Pons (tissue), 1 donor: ENCODE results near the gene ARPC1B.

Experiments used
- DNase-seq: peaks from one replicate; pipeline ENCODE4 v3.0.0-alpha.2; 2016; ENCODE audit warnings: low spot score

Gene ARPC1B

DNA sequence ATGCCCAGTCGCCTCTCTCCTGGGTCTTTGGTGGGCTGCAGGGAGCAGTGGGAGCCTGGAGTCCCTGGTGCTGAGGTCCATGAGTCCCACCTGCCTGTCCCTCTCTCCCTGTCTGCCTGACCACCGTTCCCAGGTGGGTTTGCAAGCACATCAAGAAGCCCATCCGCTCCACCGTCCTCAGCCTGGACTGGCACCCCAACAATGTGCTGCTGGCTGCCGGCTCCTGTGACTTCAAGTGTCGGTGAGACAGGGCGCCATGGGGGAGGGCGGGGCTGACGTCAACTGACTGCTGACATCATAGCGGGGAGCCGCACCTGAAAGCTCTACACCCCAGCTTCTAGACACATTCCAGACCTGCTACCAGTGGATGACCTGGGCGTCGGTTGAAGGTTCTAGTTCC, 15.2 kb downstream of the ARPC1B start:
- no peak for DNase-seq

DNA sequence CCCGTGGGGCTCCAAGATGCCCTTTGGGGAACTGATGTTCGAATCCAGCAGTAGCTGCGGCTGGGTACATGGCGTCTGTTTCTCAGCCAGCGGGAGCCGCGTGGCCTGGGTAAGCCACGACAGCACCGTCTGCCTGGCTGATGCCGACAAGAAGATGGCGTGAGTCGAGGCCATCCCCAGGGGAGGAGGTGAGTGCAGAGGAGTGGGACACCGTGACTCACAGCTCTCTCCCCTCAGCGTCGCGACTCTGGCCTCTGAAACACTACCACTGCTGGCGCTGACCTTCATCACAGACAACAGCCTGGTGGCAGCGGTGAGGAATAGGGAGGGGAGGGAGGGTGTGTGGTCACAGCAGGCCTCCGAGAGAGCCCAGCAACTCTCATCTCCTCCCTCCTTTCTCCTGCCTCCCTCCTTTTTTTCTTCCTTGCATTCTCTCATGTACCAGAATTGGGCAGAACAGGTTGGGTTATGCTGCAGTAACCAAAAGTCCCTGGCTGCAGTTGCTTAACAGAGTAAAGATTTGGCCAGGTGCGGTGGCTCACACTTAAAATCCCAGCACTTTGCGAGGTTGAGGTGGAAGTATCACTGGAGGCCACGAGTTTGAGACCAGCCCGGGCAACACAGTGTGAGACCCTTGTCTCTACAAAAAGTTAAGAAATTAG, 16.5 kb downstream of the ARPC1B start:
- no peak for DNase-seq

DNA sequence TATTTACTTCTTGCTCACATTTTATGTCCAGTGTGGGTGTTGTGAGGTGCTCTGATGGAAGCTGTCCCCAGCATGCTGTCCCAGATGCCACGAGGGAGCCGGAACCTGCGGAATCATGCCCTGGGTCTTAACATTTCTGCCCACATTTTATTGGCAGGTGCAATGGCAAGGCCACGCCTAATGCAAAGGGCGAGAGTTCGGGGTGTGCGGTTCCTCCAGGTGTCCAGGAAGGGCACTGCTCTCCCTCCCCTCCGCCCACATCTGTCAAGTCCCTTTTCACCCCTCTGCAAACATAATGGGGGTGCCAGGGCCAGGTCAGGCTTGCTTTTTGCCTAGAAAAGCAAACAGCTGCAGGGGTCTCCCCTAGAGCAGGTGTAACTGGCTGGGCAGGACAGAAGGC, 17.5 kb downstream of the ARPC1B start:
- no peak for DNase-seq

DNA sequence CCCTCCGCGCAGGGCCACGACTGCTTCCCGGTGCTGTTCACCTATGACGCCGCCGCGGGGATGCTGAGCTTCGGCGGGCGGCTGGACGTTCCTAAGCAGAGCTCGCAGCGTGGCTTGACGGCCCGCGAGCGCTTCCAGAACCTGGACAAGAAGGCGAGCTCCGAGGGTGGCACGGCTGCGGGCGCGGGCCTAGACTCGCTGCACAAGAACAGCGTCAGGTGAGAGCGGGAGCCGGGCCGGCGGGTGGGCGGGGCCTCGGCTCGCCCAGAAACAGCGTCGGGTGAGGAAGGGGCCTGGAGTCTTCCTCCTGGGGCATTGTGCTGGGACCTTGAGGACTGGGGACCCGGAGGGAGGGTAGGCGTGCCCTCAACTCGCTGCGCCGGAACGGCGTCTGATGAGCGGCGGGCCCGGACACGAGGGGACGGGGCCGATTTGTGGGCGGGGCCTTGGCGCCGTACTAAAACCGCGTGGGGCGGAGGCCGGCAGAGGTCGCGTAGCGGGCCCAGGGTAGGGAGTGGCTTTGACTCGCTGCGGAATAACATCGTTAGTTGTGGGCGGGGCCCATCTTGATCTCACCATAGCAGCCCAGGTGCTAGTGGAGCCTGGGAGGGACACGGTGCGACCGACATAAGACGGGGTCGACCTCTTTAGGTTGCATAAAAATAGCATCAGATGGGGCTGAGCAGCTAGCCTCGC, 18.3 kb downstream of the ARPC1B start:
- DNase-seq: no peak

DNA sequence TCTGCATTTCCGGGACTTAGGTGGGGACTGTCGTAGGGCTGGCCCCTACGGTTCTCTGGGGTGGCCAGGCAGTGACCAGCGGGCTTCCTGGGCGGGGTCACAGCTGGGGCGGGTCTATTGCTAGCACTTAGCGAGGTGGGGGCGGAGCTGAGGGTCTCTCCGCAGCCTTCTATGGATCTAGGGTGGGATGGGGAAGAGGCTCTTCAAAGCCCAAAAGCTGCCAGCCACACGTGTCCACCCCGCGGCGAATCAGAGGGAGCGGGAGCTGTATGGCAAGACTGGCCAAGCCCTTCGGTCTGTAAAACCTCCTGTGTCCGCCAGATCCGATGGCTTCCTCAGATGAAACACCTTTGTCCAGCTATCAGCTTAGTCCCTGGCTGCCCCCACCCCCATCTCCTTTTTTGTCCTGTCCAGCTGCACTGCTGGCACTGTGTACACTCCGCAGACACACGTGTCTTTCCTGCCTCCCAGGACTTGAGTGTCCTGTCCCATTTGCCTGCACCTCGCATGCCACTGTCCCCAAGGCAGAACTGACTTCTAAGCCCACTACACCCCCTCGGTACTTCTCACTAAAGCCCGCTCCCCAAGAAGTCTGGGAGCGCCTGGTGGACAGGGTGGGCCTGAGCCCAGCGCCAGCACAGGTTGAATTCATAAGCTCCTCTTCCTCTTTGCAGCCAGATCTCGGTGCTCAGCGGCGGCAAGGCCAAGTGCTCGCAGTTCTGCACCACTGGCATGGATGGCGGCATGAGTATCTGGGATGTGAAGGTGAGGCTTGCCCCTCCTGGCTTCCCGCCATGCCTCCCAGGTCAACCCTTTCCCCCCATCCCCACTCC, 19.0 kb downstream of the ARPC1B start:
- DNase-seq: no peak

DNA sequence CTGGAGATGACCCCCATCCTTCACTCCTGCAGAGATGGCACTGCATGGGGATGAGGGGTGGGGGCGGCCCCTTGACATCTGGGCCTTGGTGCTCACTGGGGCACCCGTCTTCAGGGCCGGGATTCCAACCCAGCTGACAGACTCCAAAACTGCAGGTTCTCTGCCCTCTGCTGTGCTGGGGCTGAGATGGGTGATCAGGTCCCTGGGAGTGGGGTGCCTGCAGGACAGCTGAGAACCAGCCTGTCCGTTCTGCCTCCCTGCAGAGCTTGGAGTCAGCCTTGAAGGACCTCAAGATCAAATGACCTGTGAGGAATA, 19.6 kb downstream of the ARPC1B start:
- DNase-seq: no peak

DNA sequence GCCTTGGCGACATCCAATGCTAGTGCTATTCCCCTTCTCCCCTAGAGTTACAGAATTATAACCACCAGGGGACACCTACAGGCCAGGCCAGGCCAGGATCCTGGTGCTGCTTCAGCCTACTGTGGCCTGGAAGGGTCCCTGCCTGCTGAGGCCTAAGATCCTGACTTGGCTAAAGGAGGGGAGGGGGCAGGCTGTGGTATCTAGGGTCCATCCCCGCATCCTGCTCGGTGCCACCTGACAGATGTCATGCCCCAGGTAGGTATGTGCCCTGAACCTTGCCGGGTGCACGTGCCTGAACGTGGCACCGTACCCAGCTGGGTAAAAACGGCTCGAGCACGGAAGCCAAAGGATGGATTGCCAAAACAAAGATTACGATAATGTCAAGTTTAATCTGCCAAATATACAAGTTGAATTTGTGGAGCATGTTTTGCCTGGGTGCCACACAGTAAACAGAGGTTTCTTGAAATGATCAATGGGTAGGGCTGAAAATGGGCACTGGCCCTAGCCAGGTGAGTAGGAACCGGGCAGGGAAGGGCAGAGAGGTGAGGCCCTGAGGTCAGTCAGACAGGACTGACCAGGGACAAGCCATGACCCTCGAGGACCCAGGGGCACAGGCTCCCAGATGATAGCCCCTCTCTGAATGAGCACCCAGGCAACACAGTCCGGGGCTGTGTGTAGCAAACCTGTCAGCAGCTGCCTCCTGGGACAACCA, 21.2 kb downstream of the ARPC1B start:
- DNase-seq: no peak

DNA sequence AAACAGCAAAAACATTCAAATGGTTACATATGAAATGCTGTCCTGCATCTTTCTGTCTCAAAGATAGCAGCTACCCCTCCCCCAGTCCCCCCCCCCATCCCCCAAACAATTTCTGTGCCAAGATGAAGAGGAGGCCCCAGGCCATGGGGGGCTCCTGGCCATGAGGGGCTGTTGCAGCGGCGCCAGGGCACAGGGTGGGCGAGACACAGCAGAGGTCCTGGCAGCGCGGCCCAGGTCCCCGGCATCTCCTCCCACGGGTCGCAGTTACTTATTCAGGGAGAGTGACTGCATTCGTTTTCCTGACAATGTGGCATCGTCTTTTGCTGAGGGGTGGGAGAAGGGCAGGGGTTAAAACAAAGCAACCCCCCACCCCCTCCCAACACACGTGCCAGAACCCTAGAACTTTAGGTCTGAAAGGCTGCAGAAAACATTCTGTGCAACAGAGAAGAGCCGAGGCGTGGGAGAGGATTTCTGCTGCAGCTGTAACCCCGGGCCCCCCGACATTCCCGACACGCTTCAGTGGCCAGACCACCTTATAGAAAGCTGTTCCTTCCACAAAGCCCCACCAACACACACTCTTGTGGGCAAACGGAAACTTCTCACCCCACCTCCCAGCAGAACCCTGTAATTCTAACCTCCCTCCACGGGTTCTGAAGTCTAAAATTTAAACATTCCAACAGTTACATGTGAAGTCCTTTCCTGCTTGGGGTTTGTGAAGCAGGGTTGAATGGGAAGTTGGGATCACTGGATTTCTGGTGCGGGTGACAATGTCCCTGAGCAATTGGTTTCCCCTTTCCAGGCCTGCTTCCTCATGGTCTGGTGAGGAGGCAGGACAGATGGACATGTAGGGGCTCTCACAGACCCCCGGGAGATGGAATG, 22.1 kb downstream of the ARPC1B start:
- DNase-seq: no peak

DNA sequence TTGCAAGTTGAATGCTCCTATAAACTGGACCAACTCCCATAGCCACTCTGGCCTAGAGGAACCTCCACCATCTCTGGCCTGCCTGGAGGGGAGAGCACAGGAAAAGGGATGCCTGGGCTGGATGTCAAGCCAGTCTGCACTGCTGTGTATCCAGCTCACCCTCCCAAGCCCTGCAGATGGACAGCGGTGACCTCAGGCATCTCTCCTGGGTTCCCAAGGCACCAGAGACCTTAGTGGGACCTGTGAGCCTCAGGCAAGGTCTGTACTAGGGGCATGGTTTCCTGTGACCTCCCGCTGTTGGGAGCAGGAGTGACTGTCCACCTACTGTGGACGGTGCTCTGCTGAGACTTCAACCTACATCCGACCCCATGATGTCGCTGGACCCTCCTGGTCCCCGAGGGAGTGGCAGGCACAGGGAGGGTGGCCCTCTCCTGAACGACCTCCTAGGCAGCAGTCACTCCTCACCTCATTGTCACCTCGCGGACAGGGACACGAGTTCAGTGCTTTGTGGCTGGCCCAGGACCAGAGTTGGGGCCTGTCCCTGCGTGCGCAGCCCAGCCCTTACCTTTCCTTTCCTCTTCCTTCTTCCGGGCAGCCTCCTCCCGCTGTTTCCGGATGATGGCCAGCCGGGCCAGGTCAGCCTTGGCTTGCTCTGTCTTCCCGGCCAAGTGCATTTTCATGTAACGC, 22.9 kb downstream of the ARPC1B start:
- DNase-seq: no peak

DNA sequence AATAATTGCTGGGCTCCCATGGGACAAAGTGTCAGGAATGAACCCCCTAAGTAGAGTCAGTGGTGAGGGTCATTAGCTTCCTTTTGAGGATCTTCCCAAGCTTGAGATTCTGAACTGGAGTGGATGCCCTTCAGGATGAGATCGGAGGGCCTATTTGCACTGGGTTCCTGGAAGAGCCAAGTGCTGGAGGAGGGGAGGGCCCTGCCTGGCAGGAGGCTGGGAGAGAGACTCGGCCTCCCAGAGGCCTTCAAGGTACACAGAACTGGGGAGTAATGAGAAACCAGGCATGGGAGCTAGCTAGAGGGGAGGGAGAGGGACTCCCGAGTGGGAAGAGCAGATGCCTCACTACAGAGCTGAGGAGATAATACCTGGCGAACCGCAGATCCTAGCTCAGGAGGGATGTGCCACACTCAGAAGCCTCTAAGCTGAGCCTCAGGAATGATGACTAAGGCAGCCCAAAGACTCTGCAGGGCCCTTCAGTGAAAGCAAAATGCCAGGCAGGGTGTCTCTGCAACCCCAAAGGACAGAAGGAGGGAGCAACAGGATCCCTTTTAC, 24.4 kb downstream of the ARPC1B start:
- no peak for DNase-seq

DNA sequence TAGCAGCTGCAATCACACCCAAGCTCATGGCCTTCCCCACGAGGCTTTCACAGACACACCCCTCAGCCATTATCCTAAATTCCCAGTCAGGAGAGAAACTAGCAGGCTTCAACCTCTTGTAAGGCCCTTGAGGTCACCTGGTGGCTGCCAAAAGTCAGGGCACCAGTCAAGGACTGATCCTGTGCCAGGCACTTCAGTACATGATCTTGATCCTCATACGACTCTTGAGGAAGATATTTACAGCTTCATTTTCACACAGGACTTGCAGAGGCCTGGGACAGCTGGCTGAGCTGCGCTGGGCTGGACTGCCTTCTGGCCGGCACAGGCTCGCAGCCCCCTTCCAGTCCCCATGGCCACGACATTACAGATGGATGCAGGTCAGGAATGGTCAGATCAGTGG, 25.1 kb downstream of the ARPC1B start:
- no peak for DNase-seq

DNA sequence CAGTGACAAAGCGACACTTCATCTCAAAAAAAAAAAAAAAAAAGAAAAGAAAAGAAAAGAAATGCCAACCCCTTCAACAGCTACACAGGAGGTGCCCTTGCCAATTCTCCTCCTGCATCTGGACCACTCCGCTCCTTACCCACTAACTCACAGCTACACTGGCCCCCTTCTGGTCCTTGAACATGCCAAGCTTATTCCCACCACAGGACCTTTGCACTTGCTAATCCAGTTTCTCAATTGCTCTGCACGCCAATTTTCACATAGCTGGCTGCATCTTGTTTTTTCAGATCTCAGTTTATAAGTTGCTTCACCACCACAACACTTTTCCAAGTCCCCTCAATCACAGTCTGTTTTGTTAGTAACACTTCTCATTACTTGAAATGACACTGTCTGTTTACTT, 28.3 kb downstream of the ARPC1B start:
- DNase-seq: no peak

DNA sequence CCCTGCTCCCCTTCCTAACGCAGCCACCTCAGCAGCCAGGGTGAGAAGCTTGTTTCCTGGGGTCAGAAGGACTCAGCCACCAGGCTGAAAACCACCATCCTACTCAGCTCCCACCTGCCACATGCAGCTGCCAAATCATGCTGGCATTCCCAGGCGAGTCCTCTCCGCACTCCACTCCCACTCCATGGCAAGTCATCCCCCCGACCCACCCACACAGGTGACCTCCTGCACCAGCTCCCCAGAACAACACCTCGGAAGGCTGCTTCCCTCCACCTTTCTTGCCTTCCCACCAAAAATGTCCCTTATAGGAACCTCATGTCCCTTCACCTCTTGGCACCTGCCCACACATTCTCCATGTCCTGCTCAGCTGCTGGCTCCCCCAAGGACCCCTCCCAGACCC, 29.2 kb downstream of the ARPC1B start:
- no peak for DNase-seq

DNA sequence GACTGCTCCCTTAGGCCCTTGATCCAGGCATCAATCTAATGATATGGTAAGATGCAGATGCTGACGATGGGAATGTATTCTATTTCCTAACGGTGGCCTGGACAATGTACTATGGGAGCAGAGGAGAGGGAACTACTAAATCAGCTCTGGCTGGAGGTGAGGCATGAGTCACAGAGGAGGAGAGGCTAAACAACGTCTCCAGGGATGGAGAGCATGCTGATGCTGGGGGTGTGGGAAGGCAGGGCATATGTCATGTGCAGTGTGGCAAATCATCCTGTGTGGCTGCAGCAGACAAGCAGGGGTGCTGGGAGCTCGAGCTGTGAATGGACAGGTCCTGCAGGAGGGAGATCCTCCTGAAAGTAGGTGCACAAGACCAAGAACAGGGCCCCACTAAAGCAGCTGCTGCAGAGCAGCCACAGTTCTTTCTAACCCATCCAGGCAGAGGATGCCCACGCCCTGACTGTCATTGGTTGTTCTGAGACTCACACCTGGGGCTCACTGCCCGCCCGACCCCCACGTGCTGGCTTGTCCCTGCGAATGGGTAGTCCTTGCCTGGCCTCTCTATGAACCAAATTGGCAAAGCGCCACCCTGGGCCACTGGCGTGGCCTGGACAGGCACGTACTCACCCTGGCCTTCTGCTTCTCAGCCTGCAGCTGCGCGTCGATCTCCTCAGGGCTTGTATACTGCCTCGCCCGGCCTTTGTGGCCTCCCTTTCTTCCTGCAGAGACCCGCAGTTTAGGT, 29.9 kb downstream of the ARPC1B start:
- DNase-seq: no peak

DNA sequence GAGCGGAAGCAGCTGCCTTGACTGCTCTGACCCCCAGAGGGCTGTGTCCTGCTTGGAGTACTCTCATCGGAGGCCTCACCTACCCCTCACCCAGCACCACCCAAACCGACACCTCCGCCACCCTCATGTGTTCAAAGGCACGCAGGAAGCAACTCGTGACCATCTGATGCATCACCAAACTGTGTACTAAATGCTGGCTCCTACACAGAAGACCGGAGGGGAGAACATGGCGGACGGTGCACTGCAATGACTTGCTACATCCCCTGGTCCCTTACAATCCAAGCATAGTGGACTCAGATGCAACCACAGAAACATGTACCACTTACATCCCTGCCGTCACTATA, 30.4 kb downstream of the ARPC1B start:
- DNase-seq: no peak

DNA sequence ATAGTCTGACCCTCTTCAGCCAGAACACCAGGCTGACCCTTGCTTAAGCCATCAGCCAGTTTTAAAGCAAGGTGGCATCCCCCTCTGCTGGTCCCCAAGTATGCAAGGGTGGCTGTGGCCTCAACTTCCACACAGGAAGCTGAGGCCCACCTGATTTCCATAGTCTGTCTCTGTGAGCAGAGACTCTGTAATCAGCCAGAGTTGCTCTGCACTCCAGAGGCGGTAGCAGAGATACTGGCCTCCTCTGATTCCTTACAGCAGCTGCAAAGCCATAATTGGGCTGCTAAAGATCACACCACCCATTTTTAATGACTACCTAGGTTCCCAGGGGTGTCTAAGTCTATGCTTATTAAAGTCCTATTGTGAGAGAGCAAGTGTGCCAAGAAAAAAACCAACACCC, 32.0 kb downstream of the ARPC1B start:
- no peak for DNase-seq

DNA sequence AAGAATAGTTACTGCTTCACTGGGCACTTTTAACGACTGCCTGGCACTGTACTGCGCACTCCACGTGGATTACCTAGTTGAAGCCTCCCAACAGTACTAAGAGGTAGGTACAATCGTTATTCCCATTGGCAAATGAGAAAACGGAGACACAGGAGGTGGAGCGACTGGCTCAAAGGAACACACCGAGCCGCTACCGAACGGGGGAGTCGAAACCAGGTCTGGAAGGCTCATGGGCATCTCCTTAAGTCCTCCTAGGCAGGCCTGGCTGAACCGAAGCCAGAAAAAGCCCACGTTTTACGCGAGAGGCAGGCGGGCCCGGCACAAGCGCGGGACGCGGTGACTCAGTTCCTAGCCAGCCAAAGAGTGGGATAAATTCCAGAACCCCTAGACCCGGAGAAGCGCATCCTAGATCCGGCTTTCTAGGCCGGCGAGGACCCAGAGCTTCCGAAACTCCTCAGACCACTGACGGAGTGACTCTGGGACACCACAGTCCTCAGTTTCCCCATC, 33.4 kb downstream of the ARPC1B start:
- DNase-seq: no peak

DNA sequence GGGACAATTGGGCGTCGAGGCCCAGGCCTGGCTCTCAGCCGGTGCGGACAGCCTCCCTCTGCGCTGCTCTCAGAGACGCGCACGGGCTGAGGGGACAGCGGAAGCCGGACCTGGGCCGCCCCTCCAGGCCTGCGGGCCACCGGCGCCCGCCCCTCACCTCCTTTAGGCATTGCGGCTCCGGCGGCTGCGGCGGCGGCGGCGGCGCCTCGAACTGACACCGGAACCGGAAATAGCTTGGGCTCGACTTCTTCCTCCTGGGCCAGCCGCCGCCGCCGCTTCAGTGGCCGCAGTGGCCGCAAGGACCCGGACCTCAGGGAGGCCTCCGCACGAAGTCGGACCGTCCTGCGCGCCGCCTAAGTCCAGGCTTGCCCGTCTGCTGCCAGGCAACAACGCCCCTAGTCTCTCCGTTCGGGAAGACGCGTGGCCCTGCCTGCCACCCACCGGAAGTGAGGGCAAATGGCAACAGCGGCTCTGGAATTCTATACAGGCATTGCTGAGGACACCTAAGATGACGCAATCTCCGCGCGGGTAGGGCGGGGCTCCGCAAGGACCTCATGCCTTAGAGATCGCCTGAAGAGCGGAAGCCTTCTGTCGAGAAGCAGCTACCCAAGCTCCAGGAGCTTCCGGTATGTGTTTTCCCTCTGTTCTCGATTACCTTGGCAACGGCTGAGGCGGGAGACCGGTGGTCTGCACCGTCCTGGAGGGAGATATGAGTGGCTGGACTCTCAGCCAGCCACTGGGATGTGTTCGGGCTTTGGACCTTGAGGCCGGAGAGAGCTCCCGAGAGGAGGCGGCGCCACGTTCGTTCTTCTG, 34.1 kb downstream of the ARPC1B start, which contains the start of the genes BUD31 and PDAP1:
Gene BUD31, plus strand, starts transcription at position 591 of the 813 bp plus-strand sequence. CDS start 2,124 bp downstream, outside the sequence.
Gene PDAP1, minus strand, starts transcription at position 219 of the 813 bp plus-strand sequence. Its CDS starts 49 bp downstream, at position 170.
- peak; percentile 94 for DNase-seq

DNA sequence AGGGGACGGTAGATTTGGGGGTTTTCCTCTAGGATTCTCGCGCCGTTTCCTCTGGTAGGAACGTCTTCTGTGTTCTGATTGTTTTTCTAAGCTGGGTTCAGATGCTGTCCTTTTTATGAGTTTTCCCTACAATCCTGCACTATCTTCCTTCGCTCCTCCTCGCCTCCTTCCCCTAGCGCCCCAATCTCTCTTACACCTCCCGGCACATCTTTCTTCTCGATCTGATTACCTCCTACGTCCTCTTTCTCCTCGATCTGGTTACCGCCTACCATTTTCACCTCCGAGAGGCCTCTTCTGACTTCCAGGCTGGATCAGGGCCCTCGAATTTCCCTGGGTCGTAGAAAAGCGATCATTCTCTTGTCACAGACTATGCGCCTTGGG, 34.7 kb downstream of the ARPC1B start:
- DNase-seq: no peak
